ENCODE results near the gene CARD6. TPM values are rescaled to one million over a fixed set of nuclear protein-coding genes. Genes with fewer than 3 reads are reported as not detected.

CARD6 gene
- total RNA-seq, 1 donor from 2014 or later = 3.3 TPM

GRCh38 chr5:40828021-40828631 is 13.0 kb upstream of the CARD6 start:
- no peak for DNase-seq (ENCODE audit: low read depth)
- no peak overlapping the region for H3K4me3 ChIP-seq (ENCODE audit: low read depth, low read length)
- no peak for TF ChIP-seq CTCF (IDR thresholded peaks at IDR 0.05; ENCODE audit: insufficient read depth, low read length, poor library complexity, severe bottlenecking)
- H3K36me3 ChIP-seq (ENCODE audit: control insufficient read depth, insufficient read depth, low read length) = peaks cover 2% of the 10 kb centered on the region
- H3K27me3 ChIP-seq (ENCODE audit: control insufficient read depth, insufficient read depth, low read length) = no peaks in the 10 kb centered on the region

DNA sequence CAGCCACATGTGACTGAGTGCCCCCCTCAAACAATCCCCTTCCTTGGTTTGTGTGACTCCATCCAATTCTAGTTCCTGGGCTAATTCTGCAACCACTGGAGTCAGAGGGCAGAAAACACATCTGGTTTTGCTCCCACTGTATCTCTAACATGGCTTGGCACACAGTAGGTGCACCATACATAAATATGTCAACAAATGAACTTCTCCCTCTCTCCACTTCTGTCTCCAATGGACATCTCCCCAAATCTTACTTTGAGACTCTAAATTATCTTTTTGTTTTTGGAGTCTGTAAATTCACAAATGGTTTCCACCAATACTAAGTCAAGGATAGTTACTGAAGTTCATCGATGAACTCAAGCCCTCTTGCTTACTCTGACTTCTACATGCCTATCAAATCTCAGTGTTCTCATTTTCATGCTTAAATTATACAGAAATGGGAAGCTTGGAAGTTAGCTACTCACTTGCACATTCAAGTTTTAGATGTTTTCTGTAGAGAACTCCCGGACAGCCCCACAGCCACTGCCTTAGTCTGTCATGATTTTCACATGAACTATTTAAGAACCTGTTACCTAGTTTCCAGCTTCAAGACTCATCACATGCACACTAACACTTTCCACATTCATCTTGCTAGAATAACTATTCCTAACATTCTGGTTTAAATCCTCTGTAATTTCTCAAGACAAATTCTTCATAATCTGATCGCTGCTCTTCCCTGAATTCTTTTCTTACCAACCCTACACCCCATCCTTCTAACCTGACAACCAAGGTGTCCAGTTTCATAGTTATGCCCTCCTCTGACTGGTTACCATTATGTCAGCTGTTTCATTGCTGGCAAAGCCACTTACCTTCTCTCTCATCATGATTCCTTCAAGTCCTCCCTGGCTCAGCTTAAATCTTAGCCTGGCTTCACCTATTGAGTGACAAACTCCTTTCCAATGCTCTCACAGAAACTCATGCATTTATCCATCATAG is 12.2 kb upstream of the CARD6 start:
- DNase-seq (ENCODE audit: low read depth) = no peak
- no peak for TF ChIP-seq CTCF (IDR thresholded peaks at IDR 0.05; ENCODE audit: insufficient read depth, low read length, poor library complexity, severe bottlenecking)
- Histone ChIP-seq H3K27me3 (ENCODE audit: control insufficient read depth, insufficient read depth, low read length) (no peaks in the 10 kb centered on the region), H3K4me3 (ENCODE audit: low read depth, low read length) (no peak overlapping the region), H3K36me3 (ENCODE audit: control insufficient read depth, insufficient read depth, low read length) (peaks cover 2% of the 10 kb centered on the region)

DNA sequence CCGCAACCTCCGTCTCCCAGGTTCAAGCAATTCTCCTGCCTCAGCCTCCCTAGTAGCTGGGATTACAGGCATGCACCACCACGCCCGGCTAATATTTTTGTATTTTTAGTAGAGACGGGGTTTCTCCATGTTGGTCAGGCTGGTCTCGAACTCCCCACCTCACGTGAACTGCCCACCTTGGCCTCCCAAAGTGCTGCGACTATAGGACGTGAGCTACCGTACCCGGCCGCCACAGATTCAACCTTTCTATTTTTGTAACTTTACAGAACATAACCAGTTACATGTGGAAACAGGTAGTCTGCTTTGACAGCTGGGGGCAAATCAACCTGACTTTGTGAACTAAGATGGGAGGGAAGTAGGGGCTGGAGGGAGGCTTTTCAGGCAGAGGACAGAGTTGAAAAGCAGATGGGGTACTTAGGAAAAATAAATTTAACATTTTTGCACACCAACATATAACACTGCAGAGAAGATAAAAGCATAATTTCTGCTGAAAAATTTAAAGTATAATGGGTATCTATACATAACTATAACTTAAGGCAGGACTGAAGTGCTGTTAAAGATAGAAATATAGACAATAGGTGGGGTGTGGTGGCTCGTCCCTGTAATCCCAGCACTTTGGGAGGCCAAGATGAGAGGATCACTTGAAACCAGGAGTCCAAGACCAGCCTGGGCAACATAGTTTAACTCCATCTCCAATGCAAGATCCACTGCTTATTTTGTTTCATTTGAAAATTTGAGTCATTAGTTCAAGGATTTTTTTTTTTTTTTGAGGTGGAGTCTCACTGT is 11.2 kb upstream of the CARD6 start:
- Histone ChIP-seq H3K4me3 (ENCODE audit: low read depth, low read length) (no peak overlapping the region), H3K36me3 (ENCODE audit: control insufficient read depth, insufficient read depth, low read length) (peaks cover 2% of the 10 kb centered on the region), H3K27me3 (ENCODE audit: control insufficient read depth, insufficient read depth, low read length) (no peaks in the 10 kb centered on the region)
- DNase-seq (ENCODE audit: low read depth) = no peak
- no peak for TF ChIP-seq CTCF (IDR thresholded peaks at IDR 0.05; ENCODE audit: insufficient read depth, low read length, poor library complexity, severe bottlenecking)

- Histone ChIP-seq H3K27me3 (ENCODE audit: control insufficient read depth, insufficient read depth, low read length) (no peaks in the 10 kb centered on the region), H3K4me3 (ENCODE audit: low read depth, low read length) (no peak overlapping the region), H3K36me3 (ENCODE audit: control insufficient read depth, insufficient read depth, low read length) (peaks cover 2% of the 10 kb centered on the region)
- no peak for TF ChIP-seq CTCF (IDR thresholded peaks at IDR 0.05; ENCODE audit: insufficient read depth, low read length, poor library complexity, severe bottlenecking)
- DNase-seq (ENCODE audit: low read depth) = no peak
Observed at GRCh38 chr5:40831346-40832210, 9.6 kb upstream of the CARD6 start.

- peaks cover 1% of the 10 kb centered on the region for H3K36me3 ChIP-seq (ENCODE audit: control insufficient read depth, insufficient read depth, low read length)
- no peak overlapping the region for H3K4me3 ChIP-seq (ENCODE audit: low read depth, low read length)
Observed at GRCh38 chr5:40832345-40832744, 8.8 kb upstream of the CARD6 start.

More at GRCh38 chr5:40832345-40832744, 8.8 kb upstream of the CARD6 start:
- no peak for DNase-seq (ENCODE audit: low read depth)
- no peak for TF ChIP-seq CTCF (IDR thresholded peaks at IDR 0.05; ENCODE audit: insufficient read depth, low read length, poor library complexity, severe bottlenecking)
- H3K27me3 ChIP-seq (ENCODE audit: control insufficient read depth, insufficient read depth, low read length) = no peaks in the 10 kb centered on the region
